ENCODE results near the gene NLE1.
"Not testable (repeated sequence)": the region's sequence is repeated elsewhere in the genome, so short reads cannot be mapped to it uniquely, and the experiment has no call there.

The NLE1 gene

DNA sequence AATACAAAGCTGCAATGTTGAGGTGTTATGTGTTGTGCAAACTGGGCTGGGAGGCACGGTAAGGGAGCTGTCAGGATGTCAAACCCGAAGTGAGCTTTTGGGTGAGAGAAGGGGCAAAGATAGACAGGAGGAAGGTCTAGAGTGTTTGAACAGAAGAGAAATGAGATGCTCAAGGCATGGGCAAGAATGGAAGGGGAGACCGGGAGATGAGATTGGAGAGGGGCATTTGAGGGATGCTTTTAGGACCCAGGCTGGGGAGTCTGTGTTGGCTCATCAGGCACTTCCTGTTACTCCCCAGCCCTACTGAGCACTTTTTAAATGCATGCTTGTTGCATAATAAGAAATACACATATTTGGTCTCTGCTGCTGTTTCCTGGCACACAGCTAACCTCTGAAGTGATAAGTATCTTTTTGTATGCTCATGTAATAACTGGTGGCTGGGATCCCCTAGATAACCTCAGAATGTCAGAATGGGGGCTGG lies 19.2 kb upstream of the NLE1 start:
- DNase-seq: no peak

DNA sequence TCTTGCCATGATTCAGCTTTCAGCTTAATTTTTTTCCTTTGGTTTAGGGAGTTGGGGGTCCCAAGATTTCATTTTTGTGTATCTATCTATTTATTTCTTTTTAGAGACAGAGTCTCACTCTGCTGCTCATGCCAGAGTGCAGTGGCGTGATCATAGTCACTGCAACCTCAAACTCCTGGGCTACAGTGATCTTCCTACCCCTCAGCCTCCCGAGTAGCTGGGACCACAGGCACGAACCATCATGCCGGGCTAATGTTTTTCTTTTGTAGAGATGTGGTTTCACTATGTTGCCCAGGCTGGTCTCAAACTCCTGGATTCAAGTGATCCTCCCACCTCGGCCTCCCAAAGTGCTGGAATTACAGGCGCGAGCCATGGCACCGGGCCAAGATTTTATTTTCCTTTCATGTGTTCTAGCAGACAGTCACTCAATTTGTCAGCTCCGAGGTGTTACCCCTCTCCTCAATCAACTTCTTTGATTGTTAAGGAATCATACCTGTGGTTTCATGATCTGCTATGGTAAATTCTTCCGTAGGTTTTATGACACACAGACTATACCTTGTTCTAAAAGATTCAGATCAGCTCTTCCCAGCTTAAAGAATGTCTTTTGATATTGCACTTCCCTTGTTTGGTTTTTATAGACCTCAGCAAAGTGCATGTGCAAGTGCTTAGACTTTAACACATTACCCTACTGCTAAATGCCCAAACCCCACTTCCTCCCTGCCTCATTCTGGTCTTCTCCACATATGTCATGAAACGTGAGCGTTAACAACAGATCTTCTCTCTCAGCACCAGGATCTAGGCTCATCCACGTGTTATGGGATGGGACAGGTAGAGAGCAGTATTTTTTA lies 18.5 kb upstream of the NLE1 start:
- no peak for DNase-seq

GRCh38 chr17:35159940-35160339 lies 17.8 kb upstream of the NLE1 start:
- no peak for DNase-seq

DNA sequence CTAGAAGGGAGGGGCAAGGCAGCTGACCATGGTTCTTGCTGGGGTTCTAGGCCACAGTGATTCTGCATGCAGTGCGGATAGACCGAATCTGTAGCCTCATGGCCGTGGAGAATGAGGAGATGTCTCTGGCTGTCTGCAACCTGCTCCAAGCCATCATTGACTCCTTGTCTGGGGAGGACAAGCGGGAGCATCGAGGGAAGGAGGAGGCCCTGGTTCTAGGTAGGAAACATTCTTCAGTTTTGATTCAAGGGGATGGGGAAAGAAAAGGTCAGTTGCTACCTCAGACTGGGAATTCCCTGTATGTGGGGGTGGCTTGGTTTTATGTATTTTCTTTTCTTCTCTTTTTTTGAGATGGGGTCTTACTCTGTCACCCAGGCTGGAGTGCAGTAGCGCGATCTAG lies 13.1 kb upstream of the NLE1 start:
- DNase-seq: no peak

DNA sequence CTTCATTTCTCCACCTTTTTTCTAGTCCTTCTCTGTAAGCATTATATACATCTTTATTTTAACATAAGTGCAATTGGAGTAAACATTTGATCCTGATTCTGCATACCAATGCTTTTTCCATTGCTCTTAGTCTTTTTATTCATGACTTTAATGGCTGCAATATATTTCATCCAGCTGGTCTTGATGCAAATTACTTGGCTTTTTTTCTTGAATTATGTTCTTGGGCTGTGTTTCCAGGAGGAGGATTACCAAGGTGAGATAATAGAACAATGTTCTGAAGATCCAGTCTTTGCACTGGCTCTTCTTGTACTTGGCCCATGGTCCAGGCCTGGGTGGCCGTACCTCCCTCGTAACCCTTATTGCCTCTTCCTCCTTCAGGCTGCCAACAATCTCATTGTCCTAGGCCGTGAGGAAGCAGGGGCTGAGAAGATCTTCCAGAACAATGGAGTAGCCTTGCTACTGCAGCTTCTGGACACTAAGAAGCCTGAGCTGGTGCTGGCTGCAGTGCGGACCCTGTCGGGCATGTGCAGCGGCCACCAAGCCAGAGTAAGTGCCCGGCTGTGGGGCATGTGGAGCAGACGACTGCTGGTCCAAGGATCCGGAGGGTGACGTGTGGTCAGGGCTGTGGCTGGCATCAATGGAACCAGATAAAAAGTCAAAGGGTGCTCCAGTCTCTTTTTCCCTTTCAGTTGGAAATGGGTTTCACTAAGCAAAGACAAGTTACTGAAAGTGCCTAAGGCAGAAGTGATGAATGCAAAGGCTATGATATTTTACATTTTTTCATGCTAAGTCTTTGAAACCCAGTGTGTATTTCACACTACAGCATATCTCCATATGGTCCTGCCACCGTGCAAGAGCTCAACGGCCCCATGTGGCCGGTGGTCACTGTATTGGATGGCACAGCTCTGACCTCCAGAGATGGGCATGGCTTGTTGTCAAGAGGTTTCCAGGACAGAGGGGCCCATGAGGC lies 12.4 kb upstream of the NLE1 start:
- no peak for DNase-seq

DNA sequence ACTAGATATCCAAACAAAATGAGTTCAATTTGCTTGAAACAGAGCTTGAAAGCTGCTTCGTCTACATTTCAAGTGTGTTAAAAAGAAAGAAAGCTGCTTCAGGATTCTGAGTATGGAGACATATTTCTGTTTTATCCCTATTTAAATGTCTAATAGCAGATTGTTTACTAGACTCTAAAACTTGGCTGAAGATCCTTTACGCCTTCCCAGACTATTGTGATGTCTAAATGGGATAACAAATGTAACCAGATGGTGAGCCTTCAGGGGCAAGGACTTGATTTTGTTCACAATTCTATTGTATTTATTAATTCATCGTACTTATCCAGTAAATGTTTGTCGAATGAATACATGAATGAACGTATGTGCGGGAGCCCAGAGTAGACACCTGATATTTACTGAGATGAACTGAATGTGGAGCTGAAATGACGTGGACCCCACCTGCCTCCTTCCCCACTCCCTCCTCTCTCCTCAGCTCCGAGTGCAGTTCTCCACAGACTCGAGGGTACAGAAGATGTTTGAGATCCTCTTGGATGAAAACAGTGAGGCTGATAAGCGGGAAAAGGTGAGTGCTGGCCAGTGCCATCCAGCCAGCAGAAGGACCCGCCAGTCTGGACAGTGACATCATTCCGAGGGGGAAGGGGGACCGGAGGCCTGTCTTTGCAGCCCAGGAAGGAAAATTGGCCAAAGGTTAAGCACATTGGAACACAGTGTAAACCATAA lies 10.5 kb upstream of the NLE1 start:
- DNase-seq: no peak

DNA sequence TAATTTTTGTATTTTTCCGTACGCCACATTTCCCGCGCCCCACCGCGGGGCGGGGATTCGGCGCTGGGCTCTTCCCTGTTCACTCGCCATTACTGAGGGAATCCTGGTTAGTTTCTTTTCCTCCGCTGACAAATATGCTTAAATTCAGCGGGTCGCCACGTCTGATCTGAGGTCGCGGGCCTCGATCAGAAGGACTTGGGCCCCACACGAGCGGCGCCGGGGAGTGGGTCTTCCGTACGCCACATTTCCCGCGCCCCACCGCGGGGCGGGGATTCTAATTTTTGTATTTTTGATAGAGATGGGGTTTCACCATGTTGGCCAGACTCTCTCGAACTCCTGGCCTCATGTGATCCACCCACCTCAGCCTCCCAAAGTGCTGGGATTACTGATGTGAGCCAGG lies 9.0 kb upstream of the NLE1 start:
- DNase-seq: not testable (repeated sequence)

DNA sequence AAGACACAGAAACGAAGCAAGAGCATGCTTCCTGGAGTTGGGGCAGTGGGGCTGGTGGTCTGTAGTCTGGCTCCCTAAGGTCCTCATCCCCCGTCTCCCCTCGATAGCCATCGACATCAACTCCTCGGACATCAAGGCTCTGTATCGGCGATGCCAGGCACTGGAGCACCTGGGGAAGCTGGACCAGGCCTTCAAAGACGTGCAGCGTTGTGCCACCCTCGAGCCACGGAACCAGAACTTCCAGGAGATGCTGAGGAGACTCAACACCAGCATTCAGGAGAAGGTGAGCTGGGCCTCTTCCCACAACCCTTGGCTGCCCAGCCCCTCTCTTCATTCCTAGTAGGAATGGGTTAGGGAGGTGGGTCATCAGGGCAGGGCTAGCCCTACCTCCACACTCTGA lies 7.8 kb upstream of the NLE1 start:
- no peak for DNase-seq

GRCh38 chr17:35148144-35148543 lies 6.0 kb upstream of the NLE1 start:
- DNase-seq: no peak

GRCh38 chr17:35147375-35147905 lies 5.3 kb upstream of the NLE1 start, which contains the start of gene UNC45B:
Gene UNC45B, plus strand, starts transcription at chr17:35147817. Its CDS starts 447 bp downstream, at chr17:35148264.
- no peak for DNase-seq

- DNase-seq: no peak
These were observed 4.2 kb upstream of the NLE1 start for GRCh38 chr17:35146214-35146833.

- DNase-seq: no peak
These were observed 2.7 kb upstream of the NLE1 start for GRCh38 chr17:35144840-35145239.

DNA sequence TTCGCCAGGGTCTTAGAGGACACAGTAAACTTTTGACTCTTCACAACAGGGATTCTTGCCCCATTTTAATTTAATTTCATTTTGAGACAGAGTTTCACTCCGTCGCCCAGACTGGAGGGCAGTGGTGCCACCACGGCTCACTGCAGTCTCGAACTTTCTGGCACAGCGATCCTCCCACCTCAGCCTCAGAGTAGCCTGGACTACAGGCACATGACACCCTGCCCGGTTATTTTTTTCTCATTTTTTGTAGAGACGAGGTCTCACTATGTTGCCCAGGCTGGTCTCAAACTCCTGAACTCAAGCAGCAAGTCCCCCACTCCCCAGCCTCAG lies 329 bp upstream of the NLE1 start:
- DNase-seq: no peak

- no peak for DNase-seq
These were observed 3.9 kb downstream of the NLE1 start for GRCh38 chr17:35138218-35138617.

DNA sequence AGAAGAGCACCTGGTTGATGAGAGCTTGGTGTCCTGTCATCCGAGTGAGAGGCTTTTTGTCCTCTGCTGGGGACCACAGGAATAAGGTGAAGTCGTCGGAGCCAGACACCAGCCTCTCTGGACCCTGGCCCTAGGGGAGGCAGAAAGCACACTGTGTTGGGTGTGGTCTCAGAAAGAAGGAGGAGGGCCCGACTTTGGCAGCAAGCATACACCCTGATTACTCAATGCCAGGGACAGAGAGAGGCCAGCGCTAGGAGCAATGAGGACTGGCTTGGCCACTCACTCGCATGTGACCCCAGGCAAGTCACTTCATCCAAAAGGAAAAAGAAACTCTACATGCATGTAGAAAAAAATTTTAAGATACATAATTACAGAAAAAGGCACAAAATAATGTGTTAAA lies 6.8 kb downstream of the NLE1 start:
- DNase-seq: no peak

DNA sequence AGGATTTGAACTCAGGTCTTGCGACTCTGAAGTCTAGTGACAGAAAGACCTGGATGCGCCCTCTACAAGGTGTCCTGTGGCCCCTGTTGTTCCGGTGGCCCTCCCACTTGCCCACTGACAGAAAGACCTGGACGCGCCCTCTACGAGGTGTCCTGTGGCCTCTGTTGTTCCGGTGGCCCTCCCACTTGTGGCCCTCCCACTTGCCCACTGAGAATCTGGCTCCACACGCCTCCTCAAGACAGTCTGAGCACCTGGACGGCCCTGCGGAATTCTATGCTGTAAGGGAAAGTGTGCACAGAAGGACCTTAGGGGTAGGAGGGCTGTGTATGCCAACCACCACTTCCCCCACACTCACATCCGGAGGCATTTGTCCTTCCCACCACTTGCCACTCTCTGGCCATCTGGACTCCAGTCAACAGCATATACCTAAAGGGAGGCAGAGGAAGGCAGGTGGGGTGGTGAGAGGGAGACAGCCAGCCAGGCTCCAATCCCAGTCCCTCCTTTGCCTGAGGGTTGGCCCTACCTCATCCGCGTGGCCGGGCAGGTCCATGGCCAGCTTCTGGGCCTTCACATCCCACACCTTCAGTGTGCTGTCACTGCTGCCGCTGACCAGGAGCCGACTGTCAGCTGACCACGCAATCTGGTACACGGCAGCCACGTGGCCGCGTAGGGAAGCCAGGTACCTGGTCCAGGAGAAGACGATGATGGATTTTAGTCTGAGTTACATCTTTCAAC lies 9.1 kb downstream of the NLE1 start:
- no peak for DNase-seq

GRCh38 chr17:35132099-35132498 lies 10.0 kb downstream of the NLE1 start:
- no peak for DNase-seq

DNA sequence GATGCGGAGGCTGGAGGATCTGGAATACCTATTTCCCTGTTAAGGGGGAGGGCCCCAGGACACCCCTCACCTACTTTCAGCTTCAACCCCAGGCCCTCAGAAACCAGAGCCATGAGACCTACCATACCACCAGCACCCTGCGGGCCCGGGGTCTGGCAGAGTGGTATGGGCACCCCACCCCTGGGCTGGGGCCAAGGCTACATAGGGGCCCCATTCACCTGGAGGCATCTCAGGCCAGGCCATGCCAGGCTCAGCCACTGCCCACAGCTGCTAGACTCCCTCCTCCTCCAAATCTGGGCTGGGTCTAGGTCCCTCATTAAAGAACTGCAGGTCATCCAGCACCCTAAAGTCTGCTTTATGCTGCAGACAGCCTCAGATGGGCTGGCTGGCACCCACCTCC lies 11.7 kb downstream of the NLE1 start:
- no peak for DNase-seq

- DNase-seq: no peak
These were observed 12.1 kb downstream of the NLE1 start for GRCh38 chr17:35129973-35130351.

GRCh38 chr17:35129154-35129972 lies 12.7 kb downstream of the NLE1 start:
- no peak for DNase-seq
